GM10248 (cell line): ENCODE data around the gene CD200R1L.

Source experiments
- CTCF ChIA-PET: fragments of 300-600 bp; sonication (Branson Sonifier 250); formaldehyde crosslinking; extraction: SDS; loops from one replicate; lab custom pipeline; 2021; ENCODE audit warnings: antibody characterized with exemption; lab: Yijun Ruan, JAX
- POLR2A ChIA-PET: fragments of 350-650 bp; sonication (Branson Sonifier 250); formaldehyde crosslinking; extraction: SDS; loops from one replicate; lab custom pipeline; 2020; ENCODE audit warnings: antibody characterized with exemption; lab: Yijun Ruan, JAX
- DNase-seq: peaks from one replicate; pipeline ENCODE4 v3.0.0; 2012; ENCODE audit errors: extremely low spot score
- CTCF ChIP-seq: IDR thresholded peaks from 2 replicates; pipeline ENCODE4 v1.5.1; 2012; ENCODE audit warnings: mild to moderate bottlenecking, low read depth; ENCODE audit errors: extremely low read depth, missing control alignments, control extremely low read depth

CD200R1L gene

GRCh38 chr3:112815981-112816380, 30.7 kb downstream of the CD200R1L start:
- DNase-seq: no peak
- ChIA-PET POLR2A (no interaction called here), CTCF (interaction anchor here (1.4 to 2.4 kb wide), 3 partner anchors 8 to 81 kb away, joined by 3 to 11 read pairs (median 6); no protein-coding TSS in a partner anchor)
- TF ChIP-seq CTCF: no peak

GRCh38 chr3:112814266-112814665, 32.4 kb downstream of the CD200R1L start:
- CTCF ChIA-PET: interaction anchor here (0.9 to 1.9 kb wide), 11 partner anchors 10 to 171 kb away, joined by 3 to 12 read pairs (median 4); no protein-coding TSS in a partner anchor
- TF ChIP-seq CTCF: peak; percentile 4
- POLR2A ChIA-PET: interaction anchor here (0.5 kb wide), 1 partner anchor 971 kb away, joined by 3 read pairs; no protein-coding TSS in a partner anchor
- DNase-seq: no peak

- peak; percentile 35 for DNase-seq
- ChIA-PET POLR2A (interaction anchor here (0.5 kb wide), 1 partner anchor 972 kb away, joined by 3 read pairs; no protein-coding TSS in a partner anchor), CTCF (interaction anchor here (0.9 to 1.9 kb wide), 11 partner anchors 9 to 172 kb away, joined by 3 to 12 read pairs (median 4); no protein-coding TSS in a partner anchor)
- TF ChIP-seq CTCF: no peak
Measured at GRCh38 chr3:112813723-112814171, 32.9 kb downstream of the CD200R1L start.

- CTCF ChIA-PET: interaction anchor here (0.9 to 1.9 kb wide), 8 partner anchors 8 to 172 kb away, joined by 3 to 12 read pairs (median 4); no protein-coding TSS in a partner anchor
- no peak for TF ChIP-seq CTCF
- POLR2A ChIA-PET: no interaction called here
- no peak for DNase-seq
Measured at GRCh38 chr3:112813016-112813415, 33.6 kb downstream of the CD200R1L start.

- no peak for TF ChIP-seq CTCF
- ChIA-PET CTCF (interaction anchor here (1.4 kb wide), 1 partner anchor 14 kb away, joined by 3 read pairs; no protein-coding TSS in a partner anchor), POLR2A (no interaction called here)
- no peak for DNase-seq
Measured at GRCh38 chr3:112811917-112812660, 34.6 kb downstream of the CD200R1L start.

GRCh38 chr3:112811131-112811884, 35.4 kb downstream of the CD200R1L start:
- no peak for TF ChIP-seq CTCF
- POLR2A ChIA-PET: no interaction called here
- CTCF ChIA-PET: interaction anchor here (1.4 kb wide), 1 partner anchor 15 kb away, joined by 3 read pairs; no protein-coding TSS in a partner anchor
- DNase-seq: no peak
